DND-41 (cell line): ENCODE measurements around the gene AFAP1.

ENCODE experiments used
- CTCF ChIP-seq: IDR thresholded peaks from 2 replicates; pipeline ENCODE4 v1.5.1; 2012; ENCODE audit warnings: borderline replicate concordance, low read length, moderate library complexity, mild to moderate bottlenecking; ENCODE audit not compliant: poor library complexity, severe bottlenecking; ENCODE audit errors: extremely low read depth
- EZH2 ChIP-seq: IDR thresholded peaks from 3 replicates; pipeline ENCODE4 v1.6.1; 2012; ENCODE audit warnings: borderline replicate concordance, low read depth, mild to moderate bottlenecking, moderate library complexity, low read length, inconsistent platforms; ENCODE audit not compliant: severe bottlenecking

GRCh38 chr4:7960790-7961655 lies 21.4 kb upstream of the AFAP1 start:
- TF ChIP-seq CTCF, result no peak
- no peak for TF ChIP-seq EZH2
